Activated CD4-positive, alpha-beta T cell treated with anti-CD3 and anti-CD28 coated beads, Interleukin-2, amount 50 U/mL, for 4 hours (primary cell): Measurements from ENCODE around the gene EMID1.
A peak's percentile ranks its signal among the peaks of the same experiment; 100 is the strongest.

Experiments
- DNase-seq, 2 experiments: peaks; one replicate each; pipeline ENCODE4 v3.0.0-alpha.2; 2020

The EMID1 gene

GRCh38 chr22:29195118-29195963, 10.4 kb upstream of the EMID1 start:
- no peak for DNase-seq

- DNase-seq = no peak
These were observed 9.6 kb upstream of the EMID1 start for GRCh38 chr22:29195964-29196666.

- DNase-seq = no peak
These were observed 8.6 kb upstream of the EMID1 start for GRCh38 chr22:29197096-29197495.

- DNase-seq = no peak
These were observed 7.5 kb upstream of the EMID1 start for GRCh38 chr22:29198240-29198639.

- no peak for DNase-seq
These were observed 5.8 kb upstream of the EMID1 start for GRCh38 chr22:29199702-29200400.

GRCh38 chr22:29200901-29201300, 4.8 kb upstream of the EMID1 start:
- DNase-seq = no peak

GRCh38 chr22:29201782-29202181, 3.9 kb upstream of the EMID1 start:
- DNase-seq = no peak

- DNase-seq = peak in 1 of 2 experiments; percentile 8
These were observed 3.2 kb upstream of the EMID1 start for GRCh38 chr22:29202212-29203192.

GRCh38 chr22:29203488-29204454, 1.9 kb upstream of the EMID1 start:
- DNase-seq = no peak

GRCh38 chr22:29204455-29205183, 1.1 kb upstream of the EMID1 start:
- DNase-seq = no peak

- DNase-seq = no peak
These were observed 473 bp upstream of the EMID1 start for GRCh38 chr22:29205252-29205593.

GRCh38 chr22:29206372-29207242, 911 bp downstream of the EMID1 start:
- no peak for DNase-seq

GRCh38 chr22:29207243-29207550, 1.5 kb downstream of the EMID1 start:
- DNase-seq = no peak

GRCh38 chr22:29207562-29208501, 2.1 kb downstream of the EMID1 start:
- DNase-seq = no peak

GRCh38 chr22:29208502-29208862, 2.8 kb downstream of the EMID1 start:
- no peak for DNase-seq

GRCh38 chr22:29208879-29209623, 3.4 kb downstream of the EMID1 start:
- DNase-seq = no peak

- no peak for DNase-seq
These were observed 3.9 kb downstream of the EMID1 start for GRCh38 chr22:29209624-29209929.

- DNase-seq = no peak
These were observed 5.4 kb downstream of the EMID1 start for GRCh38 chr22:29211066-29211465.
